B cell (primary cell): ENCODE data around the gene ITGB3. TPM values are rescaled to one million over a fixed set of nuclear protein-coding genes. Genes with fewer than 3 reads are reported as not detected.
A peak's percentile ranks its signal among the peaks of the same experiment; 100 is the strongest.

Experiments
- ATAC-seq: fragments of 200-7000 bp; cut with Tn5 transposase; one replicate; pipeline ENCODE4 v1.10.0; 2021; ENCODE audit warnings: low read depth, mild to moderate bottlenecking, moderate number of reproducible peaks, moderate library complexity
- CTCF ChIA-PET: fragments of 350-600 bp; sonication (Branson Sonifier 250); formaldehyde crosslinking; loops from one replicate; lab custom pipeline; 2021; ENCODE audit warnings: antibody characterized with exemption, inconsistent platforms; lab: Charles Lee
- POLR2A ChIA-PET: fragments of 350-600 bp; sonication (Branson Sonifier 250); formaldehyde crosslinking; loops from one replicate; lab custom pipeline; 2021; ENCODE audit warnings: antibody characterized with exemption; lab: Charles Lee
- DNase-seq: peaks from one replicate; pipeline ENCODE4 v3.0.0; 2013
- H2AFZ ChIP-seq: 2 replicates; pipeline ENCODE4 v1.6.1; 2012; ENCODE audit warnings: mild to moderate bottlenecking, low read depth, low read length; ENCODE audit not compliant: insufficient read depth, poor library complexity, severe bottlenecking
- H3K27ac ChIP-seq, 2 donors: 1 replicate in 1 of 2; 2 replicates in 1 of 2; pipeline ENCODE4 v1.5.1; 2012 to 2013; ENCODE audit warnings: low read length in 2 of 2, mild to moderate bottlenecking in 2 of 2, moderate library complexity in 1 of 2
- H3K27me3 ChIP-seq, 4 experiments: fragments of 200-600 bp in 1 of 4; sonication (generic) in 1 of 4; replicated peaks in 1 of 4; 1 replicate in 2 of 4; 2 replicates in 2 of 4; pipeline versions ENCODE4 v1.6.1 to v1.7.0; 2013 to 2016; ENCODE audit warnings: low read length in 3 of 4, mild to moderate bottlenecking in 2 of 4, mixed read lengths in 1 of 4, moderate library complexity in 1 of 4; ENCODE audit not compliant: insufficient read depth in 4 of 4, control insufficient read depth in 3 of 4; ENCODE audit errors: control extremely low read depth in 1 of 4
- H3K36me3 ChIP-seq, 2 experiments: replicated peaks in 1 of 2; 1 replicate in 1 of 2; 2 replicates in 1 of 2; pipeline versions ENCODE4 v1.6.1 to v1.7.1; 2013; ENCODE audit warnings: low read length in 1 of 2; ENCODE audit not compliant: insufficient read depth in 2 of 2, control insufficient read depth in 1 of 2; ENCODE audit errors: control extremely low read depth in 1 of 2, extremely low read depth in 1 of 2
- H3K4me1 ChIP-seq, 2 donors: fragments of 200-600 bp in 1 of 2; sonication (generic) in 1 of 2; 1 replicate in 1 of 2; 2 replicates in 1 of 2; pipeline versions ENCODE4 v1.5.1 to v1.6.1; 2013 to 2017; ENCODE audit warnings: low read length in 2 of 2; ENCODE audit not compliant: control insufficient read depth in 2 of 2, insufficient read depth in 2 of 2
- H3K4me2 ChIP-seq: replicated peaks from 2 replicates; pipeline ENCODE3; 2012; ENCODE audit warnings: mild to moderate bottlenecking, low read depth, low read length; ENCODE audit not compliant: poor library complexity, severe bottlenecking
- H3K4me3 ChIP-seq, 5 experiments: fragments of 200-600 bp in 1 of 5; sonication (generic) in 1 of 5; 1 replicate in 3 of 5; 2 replicates in 2 of 5; pipeline versions ENCODE4 v1.5.1 to v1.7.0; 2011 to 2016; ENCODE audit warnings: low read length in 4 of 5, mild to moderate bottlenecking in 4 of 5, low read depth in 2 of 5, control low read depth in 1 of 5, moderate library complexity in 1 of 5; ENCODE audit not compliant: insufficient read depth in 1 of 5; ENCODE audit errors: control extremely low read depth in 1 of 5, extremely low read depth in 1 of 5
- H3K79me2 ChIP-seq: fragments of 200-600 bp; sonication (generic); one replicate; pipeline ENCODE4 v1.6.0; 2016; ENCODE audit warnings: low read length; ENCODE audit not compliant: control insufficient read depth, insufficient read depth
- H3K9ac ChIP-seq: fragments of 200-600 bp; sonication (generic); 2 replicates; pipeline ENCODE4 v1.6.1; 2017; ENCODE audit warnings: mild to moderate bottlenecking, low read length, moderate library complexity
- H3K9me3 ChIP-seq, 3 donors: one replicate each; pipeline versions ENCODE4 v1.6.1 to v1.7.1; 2013; ENCODE audit warnings: low read length in 2 of 3; ENCODE audit not compliant: control insufficient read depth in 2 of 3, insufficient read depth in 1 of 3; ENCODE audit errors: control extremely low read depth in 1 of 3
- H4K20me1 ChIP-seq: 2 replicates; pipeline ENCODE4 v1.6.0; 2012; ENCODE audit warnings: mild to moderate bottlenecking, low read length; ENCODE audit not compliant: insufficient read depth, control insufficient read depth, poor library complexity, severe bottlenecking
- H3K27ac Mint-ChIP-seq: one replicate; pipeline ENCODE4 v1.8.0; 2021; ENCODE audit warnings: mixed read lengths
- H3K27me3 Mint-ChIP-seq: one replicate; pipeline ENCODE4 v1.8.0; 2021; ENCODE audit warnings: mixed read lengths
- H3K4me1 Mint-ChIP-seq: one replicate; pipeline ENCODE4 v1.8.0; 2021; ENCODE audit warnings: mixed read lengths
- H3K4me3 Mint-ChIP-seq: one replicate; pipeline ENCODE4 v1.8.0; 2021; ENCODE audit warnings: mixed read lengths
- H3K9me3 Mint-ChIP-seq: one replicate; pipeline ENCODE4 v1.8.0; 2022; ENCODE audit warnings: mixed read lengths; ENCODE audit not compliant: insufficient read depth
- EZH2 ChIP-seq: IDR thresholded peaks from 2 replicates; pipeline ENCODE4 v1.6.1; 2012; ENCODE audit warnings: borderline replicate concordance, low read depth, mild to moderate bottlenecking, moderate library complexity, low read length; ENCODE audit not compliant: insufficient read depth, poor library complexity, severe bottlenecking
- WGBS: methylation state at CpG from one replicate; pipeline ENCODE4 v1.1.5; 2013; ENCODE audit warnings: missing lambda C conversion rate; ENCODE audit not compliant: insufficient coverage; 5-methylcytosine and 5-hydroxymethylcytosine counted together
- intact Hi-C: fragments of 100-400 bp; cut with micrococcal nuclease; formaldehyde crosslinking; loops from one replicate; pipeline ENCODE4 v1.10.0; 2022
- polyA plus RNA-seq: library from polyadenylated mRNA; depleted of rRNA; stranded (reverse); fragments of >200 nt; gene quantifications from 2 replicates; pipeline ENCODE4 v1.2.3, GENCODE V29; 2012
- total RNA-seq, 2 donors: library from RNA; stranded (reverse); fragments of 120-200 nt in 1 of 2; gene quantifications; 1 replicate in 1 of 2; 2 replicates in 1 of 2; pipeline versions ENCODE4 v1.2.3 to v1.2.4, GENCODE V29; 2013 to 2022
- TF ChIP-seq, protein P1 (sequence below): fragments of 200-600 bp; IDR thresholded peaks from one replicate; pipeline ENCODE4 v1.8.0; 2022; ENCODE audit warnings: antibody characterized with exemption, mild to moderate bottlenecking

Gene ITGB3
- total and polyA plus RNA-seq, 2 donors (not counting 1 experiment from before 2014, with no cell fraction given) = 0.07 to 11.4 TPM

DNA sequence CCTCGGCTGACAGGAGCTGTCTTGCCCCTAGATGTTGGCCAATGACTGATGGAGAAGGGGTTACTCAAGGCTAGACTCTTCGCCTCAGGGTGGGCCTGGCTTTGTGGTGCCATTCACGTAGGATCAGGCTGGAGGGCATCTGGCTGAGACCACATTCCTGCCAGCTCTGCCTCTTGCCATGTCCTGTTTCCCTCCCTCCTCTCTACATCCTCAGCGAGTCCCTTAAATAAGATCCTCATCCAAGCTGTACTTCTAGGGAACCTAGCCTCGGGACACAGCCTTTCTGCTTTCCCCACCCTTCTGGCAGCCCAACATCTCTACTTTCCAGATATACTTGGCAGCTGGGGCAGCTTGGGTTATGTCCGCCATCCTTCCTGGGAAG lies 42.2 kb downstream of the ITGB3 start:
- H3K27me3 ChIP-seq = no peaks in the 10 kb centered on the region
- H3K79me2 ChIP-seq = no peaks in the 10 kb centered on the region
- H3K9ac ChIP-seq = no peak overlapping the region
- no peak overlapping the region for H3K4me2 ChIP-seq
- Mint-ChIP-seq H3K27me3 (no peaks in the 10 kb centered on the region), H3K27ac (peak overlapping the region; percentile 26), H3K4me1 (peaks cover 26% of the 10 kb centered on the region), H3K4me3 (no peak overlapping the region), H3K9me3 (no peaks in the 10 kb centered on the region)
- H3K4me1 ChIP-seq = peaks cover 23 to 27% of the 10 kb centered on the region in 2 donors
- no peak overlapping the region for H3K4me3 ChIP-seq
- no peak overlapping the region for H3K27ac ChIP-seq
- no peak for ATAC-seq
- DNase-seq = no peak
- CTCF ChIA-PET = interaction anchor here (0.8 to 1.2 kb wide), 2 partner anchors 20 to 21 kb away, joined by 4 to 5 read pairs; no protein-coding TSS in a partner anchor
- POLR2A ChIA-PET = interaction anchor here (0.6 to 1.0 kb wide), 2 partner anchors 55 to 96 kb away, joined by 3 read pairs; no protein-coding TSS in a partner anchor
- no peaks in the 10 kb centered on the region for H4K20me1 ChIP-seq
- H3K9me3 ChIP-seq = no peaks in the 10 kb centered on the region
- intact Hi-C loops = no loop called here
- H2AFZ ChIP-seq = no peak overlapping the region
- H3K36me3 ChIP-seq = no peaks in the 10 kb centered on the region
- no peak for TF ChIP-seq EZH2
- TF ChIP-seq, protein P1, sequence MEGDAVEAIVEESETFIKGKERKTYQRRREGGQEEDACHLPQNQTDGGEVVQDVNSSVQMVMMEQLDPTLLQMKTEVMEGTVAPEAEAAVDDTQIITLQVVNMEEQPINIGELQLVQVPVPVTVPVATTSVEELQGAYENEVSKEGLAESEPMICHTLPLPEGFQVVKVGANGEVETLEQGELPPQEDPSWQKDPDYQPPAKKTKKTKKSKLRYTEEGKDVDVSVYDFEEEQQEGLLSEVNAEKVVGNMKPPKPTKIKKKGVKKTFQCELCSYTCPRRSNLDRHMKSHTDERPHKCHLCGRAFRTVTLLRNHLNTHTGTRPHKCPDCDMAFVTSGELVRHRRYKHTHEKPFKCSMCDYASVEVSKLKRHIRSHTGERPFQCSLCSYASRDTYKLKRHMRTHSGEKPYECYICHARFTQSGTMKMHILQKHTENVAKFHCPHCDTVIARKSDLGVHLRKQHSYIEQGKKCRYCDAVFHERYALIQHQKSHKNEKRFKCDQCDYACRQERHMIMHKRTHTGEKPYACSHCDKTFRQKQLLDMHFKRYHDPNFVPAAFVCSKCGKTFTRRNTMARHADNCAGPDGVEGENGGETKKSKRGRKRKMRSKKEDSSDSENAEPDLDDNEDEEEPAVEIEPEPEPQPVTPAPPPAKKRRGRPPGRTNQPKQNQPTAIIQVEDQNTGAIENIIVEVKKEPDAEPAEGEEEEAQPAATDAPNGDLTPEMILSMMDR = no peak
- WGBS = 96% methylated on average over 6 of the region's 6 CpGs

DNA sequence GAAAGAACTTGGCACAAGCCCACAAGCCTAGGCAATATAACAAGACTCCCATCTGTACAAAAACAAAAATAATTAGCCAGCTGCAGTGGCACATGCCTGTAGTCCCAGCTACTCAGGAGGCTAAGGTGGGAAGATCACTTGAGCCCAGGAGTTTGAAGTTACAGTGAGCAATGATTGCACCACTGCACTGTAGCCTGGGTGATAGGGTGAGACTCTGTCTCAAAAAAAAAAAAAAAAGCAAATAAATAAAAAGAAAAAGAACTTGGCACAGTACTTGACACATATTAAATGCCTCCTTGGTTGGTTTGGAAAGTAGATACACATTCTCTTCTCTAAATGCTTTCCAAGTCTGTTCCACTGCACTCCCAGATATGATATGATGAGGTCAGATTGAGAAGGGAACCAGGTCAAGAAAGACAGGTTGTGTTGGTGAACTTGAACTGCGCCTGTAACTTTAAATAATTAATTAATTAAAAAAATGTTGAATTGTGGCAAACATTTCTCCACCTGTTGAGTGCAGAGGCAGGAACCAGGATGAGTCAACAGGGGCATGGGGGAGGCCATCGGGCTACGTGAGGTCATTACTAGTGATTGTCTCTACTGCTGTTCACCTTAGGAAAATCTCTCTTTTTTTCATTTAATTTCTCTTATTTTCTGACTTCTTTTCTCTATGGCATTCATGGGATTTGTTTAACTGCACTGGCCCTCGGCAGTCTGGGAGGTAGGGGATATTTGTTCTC lies 44.2 kb downstream of the ITGB3 start:
- peaks cover 23 to 27% of the 10 kb centered on the region in 2 donors for H3K4me1 ChIP-seq
- H3K4me1 Mint-ChIP-seq = peaks cover 30% of the 10 kb centered on the region
- ATAC-seq (no peak), DNase-seq (no peak)
- H3K27ac Mint-ChIP-seq = no peak overlapping the region
- TF ChIP-seq EZH2 = no peak
- TF ChIP-seq, protein P1 = no peak
- H3K4me3 Mint-ChIP-seq = no peak overlapping the region
- no peaks in the 10 kb centered on the region for H3K36me3 ChIP-seq
- H2AFZ ChIP-seq = no peak overlapping the region
- H3K4me3 ChIP-seq = no peak overlapping the region
- no peaks in the 10 kb centered on the region for H3K79me2 ChIP-seq
- POLR2A ChIA-PET = no interaction called here
- CTCF ChIA-PET = no interaction called here
- no CpG with 5 or more reads among the region's 4 CpGs for WGBS
- peaks cover 0 to 8% (median 5%) of the 10 kb centered on the region in 3 donors for H3K9me3 ChIP-seq
- H3K27me3 ChIP-seq = no peaks in the 10 kb centered on the region
- no peaks in the 10 kb centered on the region for H4K20me1 ChIP-seq
- H3K9me3 Mint-ChIP-seq = peaks cover 5% of the 10 kb centered on the region
- H3K27ac ChIP-seq = no peak overlapping the region
- intact Hi-C loops = no loop called here
- no peak overlapping the region for H3K9ac ChIP-seq
- H3K4me2 ChIP-seq = no peak overlapping the region
- H3K27me3 Mint-ChIP-seq = no peaks in the 10 kb centered on the region
